Measurements from ENCODE around the gene IPO11.

Gene IPO11

GRCh38 chr5:62412549-62413329, at the start of gene IPO11:
Gene IPO11 (plus strand): TSS chr5:62412763. CDS start chr5:62437280, 24,517 bp downstream.
- TF ChIP-seq, protein P1, sequence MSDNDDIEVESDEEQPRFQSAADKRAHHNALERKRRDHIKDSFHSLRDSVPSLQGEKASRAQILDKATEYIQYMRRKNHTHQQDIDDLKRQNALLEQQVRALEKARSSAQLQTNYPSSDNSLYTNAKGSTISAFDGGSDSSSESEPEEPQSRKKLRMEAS (IDR thresholded peaks at IDR 0.05; ENCODE audit: low read depth, low read length), result peak; percentile 79
- peak; percentile 66 for TF ChIP-seq POLR2A (IDR thresholded peaks at IDR 0.05; ENCODE audit: extremely low read depth, insufficient read length)
- TF ChIP-seq MYC (IDR thresholded peaks at IDR 0.05; ENCODE audit: low read depth, low read length), result no peak
- DNase-seq (ENCODE audit: low read depth), result peak; percentile 98
- peak within 1 kb of the TSS; percentile 99 for H3K4me3 ChIP-seq (ENCODE audit: low read depth, low read length)

DNA sequence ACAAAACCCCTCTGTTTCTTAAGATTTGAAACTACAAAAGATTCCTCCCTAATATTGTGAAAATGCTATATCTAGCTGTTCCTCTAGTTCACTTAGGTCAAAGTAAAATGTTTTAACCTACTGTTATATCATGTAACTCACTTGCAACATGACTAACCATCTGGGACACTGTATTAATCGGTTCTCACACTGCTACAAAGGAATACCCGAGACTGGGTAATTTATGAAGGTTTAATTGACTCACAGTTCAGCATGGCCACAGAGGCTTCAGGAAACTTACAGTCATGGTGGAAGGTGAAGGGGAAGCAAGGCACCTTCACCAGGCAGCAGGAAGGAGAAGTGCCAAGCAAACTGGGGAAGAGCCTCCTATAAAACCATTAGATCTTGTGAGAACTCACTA, 43.5 kb upstream of the IPO11 start:
- no peak overlapping the region for H3K4me3 ChIP-seq (ENCODE audit: low read depth, low read length)
- DNase-seq (ENCODE audit: low read depth), result peak; percentile 6

DNA sequence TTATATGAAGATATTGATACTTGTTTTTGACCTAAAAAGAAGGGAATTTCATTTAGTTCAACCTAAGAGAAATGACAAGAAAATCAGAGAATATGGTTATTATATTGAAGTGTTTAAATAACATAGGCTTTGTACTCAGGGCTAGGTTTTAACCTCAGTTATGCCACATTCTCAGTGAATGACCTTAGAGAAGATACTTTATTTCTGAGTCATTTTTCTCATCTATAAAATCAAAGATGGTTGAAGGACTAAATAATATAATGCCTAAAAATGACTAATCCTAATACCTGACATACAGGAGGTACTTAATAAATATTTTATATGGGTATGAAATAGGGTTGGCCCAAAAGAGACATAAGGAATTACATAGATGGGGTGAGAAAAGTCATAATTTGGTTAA, 41.2 kb upstream of the IPO11 start:
- TF ChIP-seq, protein P1 (IDR thresholded peaks at IDR 0.05; ENCODE audit: low read depth, low read length), result no peak
- TF ChIP-seq, protein P2, sequence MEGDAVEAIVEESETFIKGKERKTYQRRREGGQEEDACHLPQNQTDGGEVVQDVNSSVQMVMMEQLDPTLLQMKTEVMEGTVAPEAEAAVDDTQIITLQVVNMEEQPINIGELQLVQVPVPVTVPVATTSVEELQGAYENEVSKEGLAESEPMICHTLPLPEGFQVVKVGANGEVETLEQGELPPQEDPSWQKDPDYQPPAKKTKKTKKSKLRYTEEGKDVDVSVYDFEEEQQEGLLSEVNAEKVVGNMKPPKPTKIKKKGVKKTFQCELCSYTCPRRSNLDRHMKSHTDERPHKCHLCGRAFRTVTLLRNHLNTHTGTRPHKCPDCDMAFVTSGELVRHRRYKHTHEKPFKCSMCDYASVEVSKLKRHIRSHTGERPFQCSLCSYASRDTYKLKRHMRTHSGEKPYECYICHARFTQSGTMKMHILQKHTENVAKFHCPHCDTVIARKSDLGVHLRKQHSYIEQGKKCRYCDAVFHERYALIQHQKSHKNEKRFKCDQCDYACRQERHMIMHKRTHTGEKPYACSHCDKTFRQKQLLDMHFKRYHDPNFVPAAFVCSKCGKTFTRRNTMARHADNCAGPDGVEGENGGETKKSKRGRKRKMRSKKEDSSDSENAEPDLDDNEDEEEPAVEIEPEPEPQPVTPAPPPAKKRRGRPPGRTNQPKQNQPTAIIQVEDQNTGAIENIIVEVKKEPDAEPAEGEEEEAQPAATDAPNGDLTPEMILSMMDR (IDR thresholded peaks at IDR 0.05; ENCODE audit: low read depth, low read length), result no peak
- TF ChIP-seq MYC (IDR thresholded peaks at IDR 0.05; ENCODE audit: low read depth, low read length) (no peak), POLR2A (IDR thresholded peaks at IDR 0.05; ENCODE audit: extremely low read depth, insufficient read length) (no peak)
- no peak overlapping the region for H3K4me3 ChIP-seq (ENCODE audit: low read depth, low read length)
- no peak for DNase-seq (ENCODE audit: low read depth)

More for the DNA sequence above, 43.5 kb upstream of the IPO11 start:
- no peak for TF ChIP-seq POLR2A (IDR thresholded peaks at IDR 0.05; ENCODE audit: extremely low read depth, insufficient read length)
- TF ChIP-seq, protein P2 (IDR thresholded peaks at IDR 0.05; ENCODE audit: low read depth, low read length), result no peak
- TF ChIP-seq, protein P1 (IDR thresholded peaks at IDR 0.05; ENCODE audit: low read depth, low read length), result no peak
- no peak for TF ChIP-seq MYC (IDR thresholded peaks at IDR 0.05; ENCODE audit: low read depth, low read length)

DNA sequence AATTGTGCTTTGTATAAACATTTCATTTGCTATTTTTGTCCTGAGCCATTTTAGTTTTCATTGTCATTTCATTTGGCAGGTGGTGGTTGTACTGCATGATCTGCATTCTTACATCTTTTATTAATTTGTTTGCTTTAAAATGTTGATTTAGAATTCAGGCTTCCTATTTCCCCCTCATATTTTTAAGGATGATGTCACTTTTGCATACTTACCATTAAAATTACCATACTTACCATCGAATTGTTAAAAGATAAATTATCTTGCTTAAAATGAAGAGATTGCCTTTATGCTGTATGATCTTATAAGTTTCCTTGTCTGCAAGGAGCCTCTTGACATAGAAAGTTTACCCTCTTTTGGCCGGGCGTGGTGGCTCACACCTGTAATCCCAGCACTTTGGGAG, 40.0 kb upstream of the IPO11 start:
- TF ChIP-seq, protein P2 (IDR thresholded peaks at IDR 0.05; ENCODE audit: low read depth, low read length), result no peak
- TF ChIP-seq MYC (IDR thresholded peaks at IDR 0.05; ENCODE audit: low read depth, low read length) (no peak), POLR2A (IDR thresholded peaks at IDR 0.05; ENCODE audit: extremely low read depth, insufficient read length) (no peak)
- TF ChIP-seq, protein P1 (IDR thresholded peaks at IDR 0.05; ENCODE audit: low read depth, low read length), result no peak
- H3K4me3 ChIP-seq (ENCODE audit: low read depth, low read length), result no peak overlapping the region
- DNase-seq (ENCODE audit: low read depth), result no peak

GRCh38 chr5:62373382-62373781, 39.2 kb upstream of the IPO11 start:
- DNase-seq (ENCODE audit: low read depth), result no peak
- H3K4me3 ChIP-seq (ENCODE audit: low read depth, low read length), result no peak overlapping the region
- TF ChIP-seq, protein P1 (IDR thresholded peaks at IDR 0.05; ENCODE audit: low read depth, low read length), result no peak
- no peak for TF ChIP-seq MYC (IDR thresholded peaks at IDR 0.05; ENCODE audit: low read depth, low read length)
- TF ChIP-seq, protein P2 (IDR thresholded peaks at IDR 0.05; ENCODE audit: low read depth, low read length), result no peak
- no peak for TF ChIP-seq POLR2A (IDR thresholded peaks at IDR 0.05; ENCODE audit: extremely low read depth, insufficient read length)

- no peak for DNase-seq (ENCODE audit: low read depth)
- no peak overlapping the region for H3K4me3 ChIP-seq (ENCODE audit: low read depth, low read length)
- TF ChIP-seq POLR2A (IDR thresholded peaks at IDR 0.05; ENCODE audit: extremely low read depth, insufficient read length) (no peak), MYC (IDR thresholded peaks at IDR 0.05; ENCODE audit: low read depth, low read length) (no peak)
- TF ChIP-seq, protein P1 (IDR thresholded peaks at IDR 0.05; ENCODE audit: low read depth, low read length), result no peak
- TF ChIP-seq, protein P2 (IDR thresholded peaks at IDR 0.05; ENCODE audit: low read depth, low read length), result no peak
These were observed 38.5 kb upstream of the IPO11 start for GRCh38 chr5:62374090-62374489.
